GM12892 (cell line): ENCODE results near the gene TMEM163.

Experiments
- POLR2A ChIP-seq: IDR thresholded peaks from 2 replicates; pipeline ENCODE4 v1.6.1; 2011; ENCODE audit warnings: low read depth, low read length, control low read depth
- POLR2AphosphoS5 ChIP-seq: IDR thresholded peaks from 2 replicates; pipeline ENCODE4 v1.6.1; 2011; ENCODE audit warnings: low read depth, low read length, control low read depth
- TAF1 ChIP-seq: IDR thresholded peaks from 2 replicates; pipeline ENCODE4 v1.6.1; 2011; ENCODE audit warnings: low read depth, mild to moderate bottlenecking, control low read depth, low read length, borderline replicate concordance

DNA sequence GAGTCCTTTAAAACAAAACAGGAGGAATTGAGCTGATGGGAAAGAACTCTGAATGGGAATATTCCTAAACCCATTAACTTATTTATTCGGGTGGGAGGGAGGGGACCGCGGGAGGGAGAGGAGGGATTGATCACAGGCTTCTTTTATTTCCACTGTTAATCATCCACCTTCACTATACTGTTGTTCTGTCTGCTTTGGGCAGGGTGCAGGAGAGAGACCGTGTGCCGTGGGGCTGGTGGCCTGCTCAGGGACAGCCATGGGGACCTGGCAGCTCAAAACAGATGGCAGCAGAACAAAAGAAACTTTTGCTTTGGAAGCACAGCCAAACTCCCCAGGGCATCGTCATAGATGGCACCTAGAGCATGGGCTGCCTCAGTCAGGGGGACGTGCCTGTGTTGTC lies 269.6 kb downstream of the TMEM163 start:
- TF ChIP-seq POLR2AphosphoS5 = no peak
- TF ChIP-seq POLR2A = no peak
- no peak for TF ChIP-seq TAF1
